ENCODE measurements around the gene LYSMD2. TPM values are rescaled to one million over a fixed set of nuclear protein-coding genes. Genes with fewer than 3 reads are reported as not detected.
"Not testable (repeated sequence)": the region's sequence is repeated elsewhere in the genome, so short reads cannot be mapped to it uniquely, and the experiment has no call there.

LYSMD2 gene
- total RNA-seq (2012; rRNA removed): 11.4 and 11.9 TPM in 2 replicates

GRCh38 chr15:51737522-51738305 is at the start of gene LYSMD2:
TSS of gene LYSMD2 (minus strand) at chr15:51737655. CDS start at chr15:51737622, 33 bp downstream.
- peak within 1 kb of the TSS; percentile 87 for H3K4me2 ChIP-seq (ENCODE audit: low read length)
- H3K27me3 ChIP-seq (ENCODE audit: control insufficient read depth, insufficient read depth, low read length): no peaks in the 10 kb centered on the region
- no peaks in the 10 kb centered on the region for H3K36me3 ChIP-seq (ENCODE audit: insufficient read depth, low read length)
- H3K4me1 ChIP-seq (ENCODE audit: control insufficient read depth, insufficient read depth, low read length): peaks cover 17% of the 10 kb centered on the region
- H3K9me3 ChIP-seq (replicated peaks; ENCODE audit: low read length): no peaks in the 10 kb centered on the region
- H3K4me3 ChIP-seq (ENCODE audit: low read length): peak within 1 kb of the TSS; percentile 84
- peak within 1 kb of the TSS; percentile 68 for H3K9ac ChIP-seq (ENCODE audit: low read depth, low read length)

GRCh38 chr15:51787130-51787529 is 49.7 kb upstream of the LYSMD2 start:
- H3K27me3 ChIP-seq (ENCODE audit: control insufficient read depth, insufficient read depth, low read length); H3K4me2 ChIP-seq (ENCODE audit: low read length); H3K4me1 ChIP-seq (ENCODE audit: control insufficient read depth, insufficient read depth, low read length); H3K4me3 ChIP-seq (ENCODE audit: low read length); H3K9ac ChIP-seq (ENCODE audit: low read depth, low read length); H3K36me3 ChIP-seq (ENCODE audit: insufficient read depth, low read length); H3K9me3 ChIP-seq (replicated peaks; ENCODE audit: low read length): not testable (repeated sequence)

GRCh38 chr15:51783967-51784366 is 46.5 kb upstream of the LYSMD2 start:
- Histone ChIP-seq H3K4me2 (ENCODE audit: low read length) (no peak overlapping the region), H3K36me3 (ENCODE audit: insufficient read depth, low read length) (peaks cover 4% of the 10 kb centered on the region)

GRCh38 chr15:51782357-51782896 is 45.0 kb upstream of the LYSMD2 start:
- no peaks in the 10 kb centered on the region for H3K27me3 ChIP-seq (ENCODE audit: control insufficient read depth, insufficient read depth, low read length)
- peaks cover 4% of the 10 kb centered on the region for H3K36me3 ChIP-seq (ENCODE audit: insufficient read depth, low read length)
- no peaks in the 10 kb centered on the region for H3K4me1 ChIP-seq (ENCODE audit: control insufficient read depth, insufficient read depth, low read length)
- H3K9me3 ChIP-seq (replicated peaks; ENCODE audit: low read length): no peaks in the 10 kb centered on the region
- no peak overlapping the region for H3K4me3 ChIP-seq (ENCODE audit: low read length)
- H3K9ac ChIP-seq (ENCODE audit: low read depth, low read length): no peak overlapping the region
- H3K4me2 ChIP-seq (ENCODE audit: low read length): no peak overlapping the region

More at GRCh38 chr15:51783967-51784366, 46.5 kb upstream of the LYSMD2 start:
- Histone ChIP-seq H3K27me3 (ENCODE audit: control insufficient read depth, insufficient read depth, low read length) (no peaks in the 10 kb centered on the region), H3K4me3 (ENCODE audit: low read length) (no peak overlapping the region), H3K9ac (ENCODE audit: low read depth, low read length) (no peak overlapping the region), H3K9me3 (replicated peaks; ENCODE audit: low read length) (no peaks in the 10 kb centered on the region), H3K4me1 (ENCODE audit: control insufficient read depth, insufficient read depth, low read length) (no peaks in the 10 kb centered on the region)

GRCh38 chr15:51781506-51781905 is 44.1 kb upstream of the LYSMD2 start:
- no peak overlapping the region for H3K9ac ChIP-seq (ENCODE audit: low read depth, low read length)
- H3K4me2 ChIP-seq (ENCODE audit: low read length): no peak overlapping the region
- no peaks in the 10 kb centered on the region for H3K4me1 ChIP-seq (ENCODE audit: control insufficient read depth, insufficient read depth, low read length)
- no peaks in the 10 kb centered on the region for H3K9me3 ChIP-seq (replicated peaks; ENCODE audit: low read length)
- peaks cover 4% of the 10 kb centered on the region for H3K36me3 ChIP-seq (ENCODE audit: insufficient read depth, low read length)
- H3K4me3 ChIP-seq (ENCODE audit: low read length): no peak overlapping the region
- no peaks in the 10 kb centered on the region for H3K27me3 ChIP-seq (ENCODE audit: control insufficient read depth, insufficient read depth, low read length)

GRCh38 chr15:51780636-51781035 is 43.2 kb upstream of the LYSMD2 start:
- H3K27me3 ChIP-seq (ENCODE audit: control insufficient read depth, insufficient read depth, low read length): no peaks in the 10 kb centered on the region
- H3K36me3 ChIP-seq (ENCODE audit: insufficient read depth, low read length): peaks cover 4% of the 10 kb centered on the region
- no peak overlapping the region for H3K9ac ChIP-seq (ENCODE audit: low read depth, low read length)
- H3K9me3 ChIP-seq (replicated peaks; ENCODE audit: low read length): no peaks in the 10 kb centered on the region
- no peaks in the 10 kb centered on the region for H3K4me1 ChIP-seq (ENCODE audit: control insufficient read depth, insufficient read depth, low read length)
- no peak overlapping the region for H3K4me3 ChIP-seq (ENCODE audit: low read length)
- no peak overlapping the region for H3K4me2 ChIP-seq (ENCODE audit: low read length)

- Histone ChIP-seq H3K27me3 (ENCODE audit: control insufficient read depth, insufficient read depth, low read length) (no peaks in the 10 kb centered on the region), H3K4me1 (ENCODE audit: control insufficient read depth, insufficient read depth, low read length) (no peaks in the 10 kb centered on the region), H3K4me3 (ENCODE audit: low read length) (no peak overlapping the region), H3K4me2 (ENCODE audit: low read length) (no peak overlapping the region), H3K9me3 (replicated peaks; ENCODE audit: low read length) (no peaks in the 10 kb centered on the region), H3K36me3 (ENCODE audit: insufficient read depth, low read length) (no peaks in the 10 kb centered on the region), H3K9ac (ENCODE audit: low read depth, low read length) (no peak overlapping the region)
Measured at GRCh38 chr15:51776952-51777569, 39.6 kb upstream of the LYSMD2 start.

GRCh38 chr15:51775967-51776816 is 38.7 kb upstream of the LYSMD2 start:
- H3K27me3 ChIP-seq (ENCODE audit: control insufficient read depth, insufficient read depth, low read length): no peaks in the 10 kb centered on the region
- H3K9me3 ChIP-seq (replicated peaks; ENCODE audit: low read length): no peaks in the 10 kb centered on the region
- H3K9ac ChIP-seq (ENCODE audit: low read depth, low read length): no peak overlapping the region
- no peak overlapping the region for H3K4me2 ChIP-seq (ENCODE audit: low read length)
- no peak overlapping the region for H3K4me3 ChIP-seq (ENCODE audit: low read length)
- H3K36me3 ChIP-seq (ENCODE audit: insufficient read depth, low read length): no peaks in the 10 kb centered on the region
- no peaks in the 10 kb centered on the region for H3K4me1 ChIP-seq (ENCODE audit: control insufficient read depth, insufficient read depth, low read length)

- Histone ChIP-seq H3K9me3 (replicated peaks; ENCODE audit: low read length) (no peaks in the 10 kb centered on the region), H3K4me1 (ENCODE audit: control insufficient read depth, insufficient read depth, low read length) (no peaks in the 10 kb centered on the region), H3K27me3 (ENCODE audit: control insufficient read depth, insufficient read depth, low read length) (no peaks in the 10 kb centered on the region), H3K4me3 (ENCODE audit: low read length) (no peak overlapping the region), H3K36me3 (ENCODE audit: insufficient read depth, low read length) (no peaks in the 10 kb centered on the region), H3K9ac (ENCODE audit: low read depth, low read length) (no peak overlapping the region), H3K4me2 (ENCODE audit: low read length) (no peak overlapping the region)
Measured at GRCh38 chr15:51774916-51775315, 37.5 kb upstream of the LYSMD2 start.

- no peaks in the 10 kb centered on the region for H3K9me3 ChIP-seq (replicated peaks; ENCODE audit: low read length)
- H3K36me3 ChIP-seq (ENCODE audit: insufficient read depth, low read length): no peaks in the 10 kb centered on the region
- H3K27me3 ChIP-seq (ENCODE audit: control insufficient read depth, insufficient read depth, low read length): no peaks in the 10 kb centered on the region
- no peaks in the 10 kb centered on the region for H3K4me1 ChIP-seq (ENCODE audit: control insufficient read depth, insufficient read depth, low read length)
- no peak overlapping the region for H3K9ac ChIP-seq (ENCODE audit: low read depth, low read length)
- H3K4me2 ChIP-seq (ENCODE audit: low read length): no peak overlapping the region
- H3K4me3 ChIP-seq (ENCODE audit: low read length): no peak overlapping the region
Measured at GRCh38 chr15:51771773-51772172, 34.3 kb upstream of the LYSMD2 start.

- Histone ChIP-seq H3K4me1 (ENCODE audit: control insufficient read depth, insufficient read depth, low read length) (no peaks in the 10 kb centered on the region), H3K9ac (ENCODE audit: low read depth, low read length) (no peak overlapping the region), H3K4me2 (ENCODE audit: low read length) (no peak overlapping the region), H3K27me3 (ENCODE audit: control insufficient read depth, insufficient read depth, low read length) (no peaks in the 10 kb centered on the region), H3K4me3 (ENCODE audit: low read length) (no peak overlapping the region), H3K36me3 (ENCODE audit: insufficient read depth, low read length) (no peaks in the 10 kb centered on the region), H3K9me3 (replicated peaks; ENCODE audit: low read length) (no peaks in the 10 kb centered on the region)
Measured at GRCh38 chr15:51770902-51771301, 33.4 kb upstream of the LYSMD2 start.
